Suppressor macrophage treated with lipopolysaccharide for 1 hour (primary cell): Measurements from ENCODE around the gene PAPSS2.
A peak's percentile ranks its signal among the peaks of the same experiment; 100 is the strongest.

Experiments used
- DNase-seq, 3 donors: peaks; one replicate each; pipeline ENCODE4 v3.0.0-alpha.2; 2020 to 2022

The PAPSS2 gene

GRCh38 chr10:87643920-87644319 is 15.8 kb upstream of the PAPSS2 start:
- DNase-seq = no peak

GRCh38 chr10:87644500-87644899 is 15.2 kb upstream of the PAPSS2 start:
- DNase-seq = peak in 1 of 3 donors; percentile 48

GRCh38 chr10:87646192-87646909 is 13.3 kb upstream of the PAPSS2 start:
- DNase-seq = no peak

- peak in 2 of 3 donors; percentile 35 to 44 for DNase-seq
Observed at GRCh38 chr10:87646935-87647334, 12.7 kb upstream of the PAPSS2 start.

GRCh38 chr10:87650838-87651589 is 8.7 kb upstream of the PAPSS2 start:
- peak in 2 of 3 donors; percentile 26 to 54 for DNase-seq

GRCh38 chr10:87651801-87652200 is 7.9 kb upstream of the PAPSS2 start:
- DNase-seq = no peak

- DNase-seq = no peak
Observed at GRCh38 chr10:87652261-87652660, 7.4 kb upstream of the PAPSS2 start.

GRCh38 chr10:87654212-87654611 is 5.5 kb upstream of the PAPSS2 start:
- DNase-seq = no peak

GRCh38 chr10:87656431-87657072 is 3.1 kb upstream of the PAPSS2 start:
- peak; percentile 60 to 83 (median 72) for DNase-seq

GRCh38 chr10:87657371-87657770 is 2.3 kb upstream of the PAPSS2 start:
- peak; percentile 86 to 98 (median 91) for DNase-seq

GRCh38 chr10:87658321-87658795 is 1.3 kb upstream of the PAPSS2 start:
- DNase-seq = peak in 1 of 3 donors; percentile 52

- DNase-seq = no peak
Observed at GRCh38 chr10:87658858-87659555, 671 bp upstream of the PAPSS2 start.

GRCh38 chr10:87660484-87661133 is 931 bp downstream of the PAPSS2 start:
- peak; percentile 27 to 46 (median 38) for DNase-seq

- DNase-seq = no peak
Observed at GRCh38 chr10:87661861-87662785, 2.4 kb downstream of the PAPSS2 start.

GRCh38 chr10:87664276-87664701 is 4.6 kb downstream of the PAPSS2 start:
- DNase-seq = no peak

- DNase-seq = no peak
Observed at GRCh38 chr10:87667493-87667892, 7.8 kb downstream of the PAPSS2 start.

- peak; percentile 41 to 61 (median 57) for DNase-seq
Observed at GRCh38 chr10:87668324-87669074, 8.8 kb downstream of the PAPSS2 start.

GRCh38 chr10:87669752-87670151 is 10.1 kb downstream of the PAPSS2 start:
- DNase-seq = no peak

- DNase-seq = peak; percentile 57 to 90 (median 68)
Observed at GRCh38 chr10:87670586-87670985, 10.9 kb downstream of the PAPSS2 start.

- peak; percentile 24 to 68 (median 51) for DNase-seq
Observed at GRCh38 chr10:87671139-87671815, 11.6 kb downstream of the PAPSS2 start.
